Measurements from ENCODE around the gene NXNL1.

DNA sequence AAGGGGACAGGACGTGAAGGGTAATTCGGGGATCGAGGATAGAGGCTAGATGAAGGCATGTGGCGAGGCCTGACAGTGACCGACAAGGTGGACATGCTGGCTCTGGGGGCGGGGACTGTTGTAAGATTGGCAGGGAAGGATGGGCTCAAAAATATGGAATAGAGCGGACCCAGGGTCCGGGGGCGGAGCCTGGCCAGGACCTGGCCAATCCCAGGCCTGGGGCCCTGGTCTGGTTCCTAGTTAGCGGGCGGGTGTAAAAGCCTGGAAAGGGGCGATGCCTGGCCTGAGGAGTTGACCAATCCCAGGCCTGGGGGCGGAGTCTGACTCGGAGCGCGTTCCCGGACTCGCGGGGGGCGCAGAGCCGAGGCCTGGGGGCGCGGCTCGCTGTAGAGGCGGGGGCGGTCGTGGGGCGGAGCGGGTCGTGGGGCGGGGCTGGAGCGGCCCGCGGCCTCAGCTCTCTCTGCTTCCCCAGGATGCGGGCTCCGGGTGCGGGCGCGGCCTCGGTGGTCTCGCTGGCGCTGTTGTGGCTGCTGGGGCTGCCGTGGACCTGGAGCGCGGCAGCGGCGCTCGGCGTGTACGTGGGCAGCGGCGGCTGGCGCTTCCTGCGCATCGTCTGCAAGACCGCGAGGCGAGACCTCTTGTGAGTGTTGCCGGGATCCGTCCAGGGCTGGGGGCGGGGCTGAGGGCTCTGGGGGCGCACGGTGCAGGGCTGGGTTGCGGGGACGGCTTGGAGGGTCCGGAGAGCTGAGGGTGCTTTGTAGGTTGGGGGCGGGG lies 9.5 kb upstream of the NXNL1 start, which contains the start of gene SLC27A1:
- TF ChIP-seq, protein P1, sequence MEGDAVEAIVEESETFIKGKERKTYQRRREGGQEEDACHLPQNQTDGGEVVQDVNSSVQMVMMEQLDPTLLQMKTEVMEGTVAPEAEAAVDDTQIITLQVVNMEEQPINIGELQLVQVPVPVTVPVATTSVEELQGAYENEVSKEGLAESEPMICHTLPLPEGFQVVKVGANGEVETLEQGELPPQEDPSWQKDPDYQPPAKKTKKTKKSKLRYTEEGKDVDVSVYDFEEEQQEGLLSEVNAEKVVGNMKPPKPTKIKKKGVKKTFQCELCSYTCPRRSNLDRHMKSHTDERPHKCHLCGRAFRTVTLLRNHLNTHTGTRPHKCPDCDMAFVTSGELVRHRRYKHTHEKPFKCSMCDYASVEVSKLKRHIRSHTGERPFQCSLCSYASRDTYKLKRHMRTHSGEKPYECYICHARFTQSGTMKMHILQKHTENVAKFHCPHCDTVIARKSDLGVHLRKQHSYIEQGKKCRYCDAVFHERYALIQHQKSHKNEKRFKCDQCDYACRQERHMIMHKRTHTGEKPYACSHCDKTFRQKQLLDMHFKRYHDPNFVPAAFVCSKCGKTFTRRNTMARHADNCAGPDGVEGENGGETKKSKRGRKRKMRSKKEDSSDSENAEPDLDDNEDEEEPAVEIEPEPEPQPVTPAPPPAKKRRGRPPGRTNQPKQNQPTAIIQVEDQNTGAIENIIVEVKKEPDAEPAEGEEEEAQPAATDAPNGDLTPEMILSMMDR (conservative IDR thresholded peaks at IDR 0.05; ENCODE audit: low read depth, low read length) = no peak
- no peak for TF ChIP-seq EZH2 (IDR thresholded peaks at IDR 0.05; ENCODE audit: low read length, unreplicated experiment)

Data from PC-3 (cell line).